ENCODE results near the gene LRWD1. TPM values are rescaled to one million over a fixed set of nuclear protein-coding genes. Genes with fewer than 3 reads are reported as not detected.
"Not testable (repeated sequence)": the region's sequence is repeated elsewhere in the genome, so short reads cannot be mapped to it uniquely, and the experiment has no call there.

The LRWD1 gene
- total and polyA plus RNA-seq, 2 donors (not counting 1 experiment from before 2014, with no cell fraction given) = 7.4 to 14.5 TPM

- DNase-seq (ENCODE audit: low read depth in 2 of 2) = no peak
- no peaks in the 10 kb centered on the region for H3K4me1 ChIP-seq (ENCODE audit: control insufficient read depth, extremely low read depth, insufficient read depth, low read length)
These were observed 11.5 kb upstream of the LRWD1 start for GRCh38 chr7:102453319-102453718.

GRCh38 chr7:102454468-102454867, 10.3 kb upstream of the LRWD1 start:
- peaks cover 6% of the 10 kb centered on the region for H3K36me3 ChIP-seq (ENCODE audit: control insufficient read depth, insufficient read depth, low read length)
- H3K27me3 ChIP-seq (ENCODE audit: control insufficient read depth, insufficient read depth, low read length) = no peaks in the 10 kb centered on the region
- H3K4me3 ChIP-seq (replicated peaks in 1 of 4; ENCODE audit: control extremely low read depth in 1 of 4, insufficient read depth in 1 of 4, low read depth in 3 of 4, low read length in 4 of 4) = no peak overlapping the region
- no peak overlapping the region for H2AFZ ChIP-seq (ENCODE audit: low read length)
- no peaks in the 10 kb centered on the region for H3K4me1 ChIP-seq (ENCODE audit: control insufficient read depth, extremely low read depth, insufficient read depth, low read length)
- H4K20me1 ChIP-seq (ENCODE audit: control insufficient read depth, extremely low read depth, insufficient read depth, low read length) = no peaks in the 10 kb centered on the region
- DNase-seq (ENCODE audit: low read depth in 2 of 2) = no peak
- no peak overlapping the region for H3K4me2 ChIP-seq (ENCODE audit: extremely low read depth, insufficient read depth, low read length)
- H3K27ac ChIP-seq (ENCODE audit: insufficient read depth, low read length) = no peak overlapping the region
- H3K9ac ChIP-seq (ENCODE audit: insufficient read depth, low read length) = no peak overlapping the region
- H3K79me2 ChIP-seq (ENCODE audit: control insufficient read depth, insufficient read depth, low read length) = no peaks in the 10 kb centered on the region
- H3K9me3 ChIP-seq (ENCODE audit: control insufficient read depth, insufficient read depth, low read depth, low read length) = no peaks in the 10 kb centered on the region
- TF ChIP-seq EZH2 (IDR thresholded peaks at IDR 0.05; ENCODE audit: low read length, missing control alignments) = no peak
- TF ChIP-seq CTCF (conservative IDR thresholded peaks at IDR 0.05 in 1 of 2, IDR thresholded peaks at IDR 0.05 in 1 of 2; ENCODE audit: low read depth in 1 of 2, low read length in 2 of 2) = no peak

More at GRCh38 chr7:102453319-102453718, 11.5 kb upstream of the LRWD1 start:
- Histone ChIP-seq H3K27me3 (ENCODE audit: control insufficient read depth, insufficient read depth, low read length) (no peaks in the 10 kb centered on the region), H3K9ac (ENCODE audit: insufficient read depth, low read length) (no peak overlapping the region), H2AFZ (ENCODE audit: low read length) (no peak overlapping the region), H3K4me3 (replicated peaks in 1 of 4; ENCODE audit: control extremely low read depth in 1 of 4, insufficient read depth in 1 of 4, low read depth in 3 of 4, low read length in 4 of 4) (no peak overlapping the region), H3K27ac (ENCODE audit: insufficient read depth, low read length) (no peak overlapping the region), H4K20me1 (ENCODE audit: control insufficient read depth, extremely low read depth, insufficient read depth, low read length) (no peaks in the 10 kb centered on the region), H3K36me3 (ENCODE audit: control insufficient read depth, insufficient read depth, low read length) (peaks cover 6% of the 10 kb centered on the region), H3K9me3 (ENCODE audit: control insufficient read depth, insufficient read depth, low read depth, low read length) (no peaks in the 10 kb centered on the region), H3K79me2 (ENCODE audit: control insufficient read depth, insufficient read depth, low read length) (no peaks in the 10 kb centered on the region), H3K4me2 (ENCODE audit: extremely low read depth, insufficient read depth, low read length) (no peak overlapping the region)
- TF ChIP-seq EZH2 (IDR thresholded peaks at IDR 0.05; ENCODE audit: low read length, missing control alignments) (no peak), CTCF (conservative IDR thresholded peaks at IDR 0.05 in 1 of 2, IDR thresholded peaks at IDR 0.05 in 1 of 2; ENCODE audit: low read depth in 1 of 2, low read length in 2 of 2) (no peak)

- H3K79me2 ChIP-seq (ENCODE audit: control insufficient read depth, insufficient read depth, low read length); H3K27me3 ChIP-seq (ENCODE audit: control insufficient read depth, insufficient read depth, low read length); H3K36me3 ChIP-seq (ENCODE audit: control insufficient read depth, insufficient read depth, low read length); H3K9ac ChIP-seq (ENCODE audit: insufficient read depth, low read length); H3K4me1 ChIP-seq (ENCODE audit: control insufficient read depth, extremely low read depth, insufficient read depth, low read length); H2AFZ ChIP-seq (ENCODE audit: low read length); DNase-seq (ENCODE audit: low read depth in 2 of 2); H4K20me1 ChIP-seq (ENCODE audit: control insufficient read depth, extremely low read depth, insufficient read depth, low read length); H3K27ac ChIP-seq (ENCODE audit: insufficient read depth, low read length); H3K4me2 ChIP-seq (ENCODE audit: extremely low read depth, insufficient read depth, low read length); H3K4me3 ChIP-seq (replicated peaks in 1 of 4; ENCODE audit: control extremely low read depth in 1 of 4, insufficient read depth in 1 of 4, low read depth in 3 of 4, low read length in 4 of 4); H3K9me3 ChIP-seq (ENCODE audit: control insufficient read depth, insufficient read depth, low read depth, low read length): not testable (repeated sequence)
These were observed 9.9 kb upstream of the LRWD1 start for GRCh38 chr7:102454932-102455331.
